Measurements from ENCODE around the gene MMP15. TPM values are rescaled to one million over a fixed set of nuclear protein-coding genes. Genes with fewer than 3 reads are reported as not detected.
"Not testable (repeated sequence)": the region's sequence is repeated elsewhere in the genome, so short reads cannot be mapped to it uniquely, and the experiment has no call there.

MMP15 gene
- total RNA-seq, 1 donor from 2014 or later: 78.7 TPM

DNA sequence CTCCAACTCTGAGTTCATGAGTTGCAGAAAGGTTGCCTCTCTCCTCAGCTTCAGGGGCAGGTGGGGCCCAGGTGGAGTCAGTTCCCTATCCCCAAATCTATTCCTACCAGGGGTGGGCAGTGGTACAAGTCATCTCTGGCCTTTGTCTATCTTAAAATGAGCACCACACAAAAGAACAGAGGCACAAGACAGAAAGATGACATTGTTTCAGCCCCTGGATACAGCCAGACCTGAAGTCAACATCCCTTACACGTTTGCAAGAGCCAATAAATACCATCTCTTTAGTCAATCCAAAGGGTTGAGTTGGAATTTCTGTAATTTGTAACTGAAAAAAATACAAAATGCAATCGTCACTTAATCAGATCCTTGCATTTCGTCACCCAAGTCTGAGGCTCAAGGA, 32.2 kb downstream of the MMP15 start:
- Histone ChIP-seq H3K27me3 (ENCODE audit: control insufficient read depth, insufficient read depth, low read length) (no peaks in the 10 kb centered on the region), H3K36me3 (ENCODE audit: control insufficient read depth, insufficient read depth, low read length) (no peaks in the 10 kb centered on the region), H3K4me3 (ENCODE audit: low read depth, low read length) (no peak overlapping the region)
- TF ChIP-seq, protein P1, sequence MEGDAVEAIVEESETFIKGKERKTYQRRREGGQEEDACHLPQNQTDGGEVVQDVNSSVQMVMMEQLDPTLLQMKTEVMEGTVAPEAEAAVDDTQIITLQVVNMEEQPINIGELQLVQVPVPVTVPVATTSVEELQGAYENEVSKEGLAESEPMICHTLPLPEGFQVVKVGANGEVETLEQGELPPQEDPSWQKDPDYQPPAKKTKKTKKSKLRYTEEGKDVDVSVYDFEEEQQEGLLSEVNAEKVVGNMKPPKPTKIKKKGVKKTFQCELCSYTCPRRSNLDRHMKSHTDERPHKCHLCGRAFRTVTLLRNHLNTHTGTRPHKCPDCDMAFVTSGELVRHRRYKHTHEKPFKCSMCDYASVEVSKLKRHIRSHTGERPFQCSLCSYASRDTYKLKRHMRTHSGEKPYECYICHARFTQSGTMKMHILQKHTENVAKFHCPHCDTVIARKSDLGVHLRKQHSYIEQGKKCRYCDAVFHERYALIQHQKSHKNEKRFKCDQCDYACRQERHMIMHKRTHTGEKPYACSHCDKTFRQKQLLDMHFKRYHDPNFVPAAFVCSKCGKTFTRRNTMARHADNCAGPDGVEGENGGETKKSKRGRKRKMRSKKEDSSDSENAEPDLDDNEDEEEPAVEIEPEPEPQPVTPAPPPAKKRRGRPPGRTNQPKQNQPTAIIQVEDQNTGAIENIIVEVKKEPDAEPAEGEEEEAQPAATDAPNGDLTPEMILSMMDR (IDR thresholded peaks at IDR 0.05; ENCODE audit: insufficient read depth, low read length, poor library complexity, severe bottlenecking): no peak
- DNase-seq (ENCODE audit: low read depth): no peak

DNA sequence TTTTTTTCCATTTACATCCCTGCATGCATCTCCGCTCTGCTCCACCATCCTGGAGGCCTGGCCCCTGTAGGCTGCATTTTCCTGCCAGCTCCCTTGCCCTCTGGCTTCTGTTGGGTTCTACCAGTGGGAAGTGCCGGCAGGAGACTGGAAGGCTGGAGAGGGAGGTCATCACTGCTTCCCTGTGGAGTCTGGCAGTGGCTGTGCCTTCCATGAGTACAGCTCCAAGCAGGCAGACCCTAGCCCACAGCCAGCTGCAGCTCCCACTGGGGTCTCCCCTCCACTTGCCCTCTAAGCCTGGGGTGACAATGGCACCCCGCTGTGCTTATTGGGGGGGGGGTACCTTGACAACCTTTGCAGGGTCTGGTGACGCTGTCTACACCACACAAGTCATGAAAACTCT, 37.3 kb downstream of the MMP15 start:
- H3K4me3 ChIP-seq (ENCODE audit: low read depth, low read length): no peak overlapping the region
- H3K27me3 ChIP-seq (ENCODE audit: control insufficient read depth, insufficient read depth, low read length): no peaks in the 10 kb centered on the region
- no peaks in the 10 kb centered on the region for H3K36me3 ChIP-seq (ENCODE audit: control insufficient read depth, insufficient read depth, low read length)
- TF ChIP-seq, protein P1 (IDR thresholded peaks at IDR 0.05; ENCODE audit: insufficient read depth, low read length, poor library complexity, severe bottlenecking): no peak
- DNase-seq (ENCODE audit: low read depth): no peak

DNA sequence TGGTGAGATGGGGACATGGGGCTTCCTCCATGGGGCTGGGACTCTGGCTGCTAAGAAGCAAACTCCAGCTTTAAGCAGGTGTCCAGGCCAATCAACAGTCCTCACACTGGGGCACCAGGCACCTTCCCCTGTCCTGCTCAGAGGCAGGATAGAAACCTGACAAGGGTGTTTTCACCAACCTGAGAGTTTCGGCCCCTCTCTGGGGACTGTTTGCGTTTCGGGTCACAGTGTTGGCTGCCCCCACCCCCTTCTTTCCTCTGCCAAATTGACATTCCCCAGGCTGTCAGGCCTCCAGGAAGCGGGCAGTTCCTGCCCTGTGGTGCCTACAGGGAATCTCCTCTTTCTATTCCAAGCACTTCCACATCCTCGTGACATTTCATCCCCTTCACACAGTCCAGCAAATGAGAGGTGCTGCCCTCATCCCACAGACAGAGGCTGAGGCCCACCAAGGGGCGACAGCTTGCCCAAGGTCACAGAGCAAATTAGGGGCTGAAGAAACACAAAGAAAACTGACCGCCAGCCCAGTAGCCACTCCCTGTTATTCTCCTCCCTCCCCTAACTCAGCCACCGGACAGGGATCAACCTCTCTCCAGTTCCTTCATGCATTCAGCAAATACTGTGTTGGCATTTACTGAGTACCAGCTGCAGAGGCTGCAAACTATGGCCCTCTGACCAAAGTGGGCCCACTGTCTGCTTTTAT, 38.0 kb downstream of the MMP15 start:
- DNase-seq (ENCODE audit: low read depth): no peak
- Histone ChIP-seq H3K27me3 (ENCODE audit: control insufficient read depth, insufficient read depth, low read length) (no peaks in the 10 kb centered on the region), H3K36me3 (ENCODE audit: control insufficient read depth, insufficient read depth, low read length) (no peaks in the 10 kb centered on the region), H3K4me3 (ENCODE audit: low read depth, low read length) (no peak overlapping the region)
- TF ChIP-seq, protein P1 (IDR thresholded peaks at IDR 0.05; ENCODE audit: insufficient read depth, low read length, poor library complexity, severe bottlenecking): no peak

DNA sequence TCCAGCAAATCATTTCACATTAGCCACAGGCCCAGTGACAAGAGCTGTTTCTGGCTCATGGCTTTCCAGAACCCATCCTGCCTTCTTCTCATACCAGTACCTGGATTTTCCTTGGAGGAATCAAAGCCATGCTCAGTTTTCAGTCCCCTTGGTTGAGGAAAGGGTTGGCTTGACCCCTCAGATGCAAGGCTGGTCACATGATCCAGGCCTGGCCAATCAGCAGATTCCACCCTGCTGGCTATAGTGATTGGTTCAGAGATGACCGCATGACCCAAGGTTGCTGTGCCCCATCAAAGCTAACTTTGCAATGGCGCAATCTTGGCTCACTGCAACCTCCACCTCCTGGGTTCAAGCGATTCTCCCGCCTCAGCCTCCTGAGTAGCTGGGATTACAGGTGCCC, 45.0 kb downstream of the MMP15 start:
- TF ChIP-seq, protein P1 (IDR thresholded peaks at IDR 0.05; ENCODE audit: insufficient read depth, low read length, poor library complexity, severe bottlenecking): no peak
- DNase-seq (ENCODE audit: low read depth): no peak
- H3K36me3 ChIP-seq (ENCODE audit: control insufficient read depth, insufficient read depth, low read length): no peaks in the 10 kb centered on the region
- no peak overlapping the region for H3K4me3 ChIP-seq (ENCODE audit: low read depth, low read length)
- H3K27me3 ChIP-seq (ENCODE audit: control insufficient read depth, insufficient read depth, low read length): no peaks in the 10 kb centered on the region

DNA sequence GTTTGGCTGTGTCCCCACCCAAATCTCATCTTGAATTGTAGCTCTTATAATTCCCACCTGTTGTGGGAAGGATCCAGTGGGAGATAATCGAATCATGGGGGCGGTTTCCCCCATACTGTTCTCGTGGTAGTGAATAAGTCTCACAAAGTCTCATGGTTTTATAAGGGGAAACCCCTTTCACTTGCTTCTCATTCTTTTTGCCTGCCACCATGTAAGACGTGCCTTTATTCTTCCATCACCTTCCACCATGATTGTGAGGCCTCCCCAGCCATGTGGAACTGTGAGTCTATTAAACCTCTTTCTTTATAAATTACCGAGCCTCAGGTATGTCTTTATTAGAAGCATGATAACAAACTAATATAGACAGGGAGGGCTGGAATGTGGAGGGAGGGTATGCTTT, 46.6 kb downstream of the MMP15 start:
- not testable (repeated sequence) for DNase-seq (ENCODE audit: low read depth); H3K4me3 ChIP-seq (ENCODE audit: low read depth, low read length); H3K27me3 ChIP-seq (ENCODE audit: control insufficient read depth, insufficient read depth, low read length); H3K36me3 ChIP-seq (ENCODE audit: control insufficient read depth, insufficient read depth, low read length)

DNA sequence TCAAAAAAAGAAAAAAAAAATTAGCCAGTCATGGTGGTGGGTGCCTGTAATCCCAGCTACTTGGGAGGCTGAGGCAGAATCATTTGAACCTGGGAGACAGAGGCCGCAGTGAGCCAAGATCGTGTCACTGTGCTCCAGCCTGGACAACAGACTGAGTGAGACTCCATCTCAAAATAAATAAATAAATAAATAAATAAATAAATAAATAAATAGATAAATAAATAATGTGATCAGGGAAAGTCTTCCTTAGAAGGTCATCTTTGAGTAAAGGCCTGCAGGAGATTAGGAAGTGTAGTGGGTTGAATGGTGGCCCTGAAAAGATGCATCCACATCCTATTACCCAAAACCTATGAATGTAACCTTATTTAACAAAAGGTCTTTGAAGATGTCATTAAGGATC, 47.5 kb downstream of the MMP15 start:
- not testable (repeated sequence) for DNase-seq (ENCODE audit: low read depth); H3K27me3 ChIP-seq (ENCODE audit: control insufficient read depth, insufficient read depth, low read length); H3K4me3 ChIP-seq (ENCODE audit: low read depth, low read length); H3K36me3 ChIP-seq (ENCODE audit: control insufficient read depth, insufficient read depth, low read length)

DNA sequence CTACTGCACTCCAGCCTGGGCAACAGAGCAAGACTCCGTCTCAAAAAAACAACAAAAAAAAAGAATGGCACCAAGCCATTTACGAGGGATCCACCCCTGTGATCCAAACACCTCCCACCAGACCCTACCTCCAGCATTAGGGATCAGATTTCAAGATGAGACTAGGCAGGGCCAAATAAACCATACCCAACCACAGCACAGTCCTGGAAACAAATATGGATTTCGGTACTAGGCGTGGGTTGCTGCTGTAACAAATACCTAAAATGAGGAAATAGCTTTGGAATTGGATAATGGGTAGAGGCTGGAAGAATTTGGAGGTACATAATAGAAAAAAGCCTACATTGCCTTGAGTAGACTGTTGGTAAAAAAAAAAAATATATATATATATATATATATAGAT, 49.1 kb downstream of the MMP15 start:
- TF ChIP-seq, protein P1 (IDR thresholded peaks at IDR 0.05; ENCODE audit: insufficient read depth, low read length, poor library complexity, severe bottlenecking): no peak
- Histone ChIP-seq H3K36me3 (ENCODE audit: control insufficient read depth, insufficient read depth, low read length) (no peaks in the 10 kb centered on the region), H3K4me3 (ENCODE audit: low read depth, low read length) (no peak overlapping the region), H3K27me3 (ENCODE audit: control insufficient read depth, insufficient read depth, low read length) (no peaks in the 10 kb centered on the region)
- DNase-seq (ENCODE audit: low read depth): no peak
